Hematopoietic multipotent progenitor cell treated with erythropoietin and hydrocortisone succinate and interleukin-3 and kit ligand, for 15 days (in vitro differentiated cells): ENCODE data around the gene SLC26A11.
"Not testable (repeated sequence)": the region's sequence is repeated elsewhere in the genome, so short reads cannot be mapped to it uniquely, and the experiment has no call there.

Experiments used
- DNase-seq: peaks from one replicate; pipeline ENCODE4 v3.0.0-alpha.2; 2015; ENCODE audit warnings: low spot score

Gene SLC26A11

DNA sequence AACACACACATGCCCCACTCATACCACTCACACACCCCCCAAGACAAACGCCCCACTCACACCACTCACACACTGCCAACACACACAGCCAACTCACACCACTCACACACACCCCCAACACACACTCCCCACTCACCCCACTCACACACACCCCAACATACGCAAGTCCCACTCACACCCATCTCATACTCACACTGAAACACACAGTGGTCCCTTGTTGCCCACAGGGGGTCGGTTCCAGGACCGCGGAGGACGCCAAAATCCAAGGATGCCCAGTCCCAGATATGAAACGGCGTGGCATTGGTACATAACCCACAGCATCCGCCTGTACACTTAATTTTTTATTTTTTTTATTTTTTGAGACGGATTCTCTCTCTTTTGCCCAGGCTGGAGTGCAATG lies 61.3 kb downstream of the SLC26A11 start:
- no peak for DNase-seq

DNA sequence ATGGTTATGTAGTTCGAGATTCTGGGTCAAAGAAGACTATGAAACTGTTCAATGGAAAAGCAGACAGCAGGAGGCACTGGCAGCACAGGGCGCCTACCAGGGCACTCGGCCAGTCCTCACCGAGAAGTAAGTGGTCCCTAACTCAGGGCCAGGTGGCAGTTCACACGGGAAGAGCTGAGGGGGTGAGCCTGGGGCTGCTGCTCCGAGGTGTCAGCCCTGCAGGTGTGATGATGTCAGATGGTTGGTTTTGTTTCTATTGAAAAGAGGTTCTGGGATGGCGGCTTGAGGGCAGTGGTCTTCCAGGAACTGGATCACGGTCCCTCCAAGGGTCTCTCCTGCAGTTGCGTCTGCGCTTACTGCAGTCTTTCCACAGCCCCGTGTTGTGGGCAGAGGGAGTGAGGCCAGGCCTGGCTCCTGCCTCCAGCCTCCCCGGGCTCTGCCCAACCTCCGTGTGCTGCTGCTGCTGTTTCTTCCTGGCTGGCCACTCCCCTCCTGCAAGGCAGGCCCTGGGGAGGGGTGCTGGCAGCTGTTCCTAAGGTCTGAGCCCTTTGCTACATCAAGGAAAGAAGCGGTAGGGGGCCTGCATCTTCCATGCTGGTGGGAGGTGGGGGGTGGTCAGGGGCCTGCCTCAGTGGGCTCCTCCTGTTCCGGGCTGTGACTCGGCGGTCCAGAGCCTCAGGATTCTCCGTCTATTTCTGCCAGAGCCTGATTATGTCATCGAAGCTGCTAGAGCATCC lies 63.1 kb downstream of the SLC26A11 start:
- no peak for DNase-seq

- DNase-seq = no peak
Measured at GRCh38 chr17:80284631-80285030, 64.4 kb downstream of the SLC26A11 start.

GRCh38 chr17:80285237-80285920 lies 65.2 kb downstream of the SLC26A11 start:
- DNase-seq = no peak

- no peak for DNase-seq
Measured at GRCh38 chr17:80286638-80286960, 66.4 kb downstream of the SLC26A11 start.

DNA sequence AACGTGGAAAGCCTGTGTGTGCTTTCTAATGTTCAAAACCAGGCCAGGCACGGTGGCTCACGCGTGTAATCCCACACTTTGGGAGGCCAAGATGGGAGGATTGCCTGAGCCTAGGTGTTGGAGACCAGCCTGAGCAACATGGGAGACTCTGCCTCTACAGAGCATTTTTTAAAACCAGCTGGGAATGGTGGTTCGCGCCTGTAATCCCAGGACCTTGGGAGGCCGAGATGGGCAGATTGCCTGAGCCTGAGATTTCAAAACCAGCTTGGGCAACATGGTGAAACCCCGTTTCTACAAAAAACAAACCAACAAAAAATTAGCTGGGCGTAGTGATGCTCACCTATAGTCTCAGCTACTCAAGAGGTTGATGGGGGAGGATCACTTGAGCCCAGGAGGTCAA lies 66.8 kb downstream of the SLC26A11 start:
- no peak for DNase-seq

GRCh38 chr17:80287806-80288567 lies 67.8 kb downstream of the SLC26A11 start:
- DNase-seq = no peak

GRCh38 chr17:80289616-80290015 lies 69.4 kb downstream of the SLC26A11 start:
- DNase-seq = no peak

GRCh38 chr17:80290156-80290555 lies 69.9 kb downstream of the SLC26A11 start:
- DNase-seq = no peak

GRCh38 chr17:80291260-80291659 lies 71.0 kb downstream of the SLC26A11 start:
- DNase-seq = no peak

GRCh38 chr17:80291691-80292487 lies 71.7 kb downstream of the SLC26A11 start:
- no peak for DNase-seq

- no peak for DNase-seq
Measured at GRCh38 chr17:80292521-80292971, 72.3 kb downstream of the SLC26A11 start.

DNA sequence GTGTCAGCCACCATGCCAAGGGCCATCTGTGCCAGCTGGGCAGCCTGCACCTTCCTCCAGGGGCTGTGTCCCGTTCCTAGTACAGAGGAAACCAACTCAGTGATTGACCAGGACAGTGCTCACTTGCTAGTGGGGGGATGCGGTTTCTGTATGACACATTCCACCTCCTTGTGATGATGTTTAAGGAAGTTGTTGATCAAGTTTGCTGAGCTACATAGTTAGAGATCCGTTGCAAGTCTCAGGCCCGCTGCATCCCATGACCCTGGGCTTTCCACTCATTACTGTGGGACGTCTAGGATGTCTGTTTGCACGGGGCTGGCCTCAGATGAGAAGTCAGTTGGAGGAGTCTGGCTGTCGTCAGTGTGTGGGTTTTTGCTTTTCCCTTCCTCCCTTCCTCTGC lies 74.0 kb downstream of the SLC26A11 start:
- no peak for DNase-seq

DNA sequence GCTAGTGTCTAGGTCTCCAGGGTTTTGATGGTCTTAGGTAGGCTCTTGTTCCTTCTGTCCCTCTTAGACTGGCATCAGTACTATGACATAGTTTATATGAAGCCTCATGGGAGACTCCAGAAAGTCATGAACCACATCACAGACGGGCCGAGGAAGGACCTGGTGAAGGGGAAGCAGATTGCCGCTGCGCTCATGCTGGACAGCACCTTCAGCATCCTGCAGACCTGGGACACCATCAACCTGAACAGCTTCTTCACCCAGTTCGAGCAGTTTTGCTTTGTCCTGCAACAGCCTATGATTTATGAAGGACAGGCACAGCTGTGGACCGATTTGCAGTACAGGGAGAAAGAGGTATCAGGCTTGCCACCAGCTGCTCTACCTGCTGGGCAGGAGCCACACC lies 74.4 kb downstream of the SLC26A11 start:
- no peak for DNase-seq

- no peak for DNase-seq
Measured at GRCh38 chr17:80295146-80295545, 74.9 kb downstream of the SLC26A11 start.

- DNase-seq = no peak
Measured at GRCh38 chr17:80295559-80295958, 75.3 kb downstream of the SLC26A11 start.

- no peak for DNase-seq
Measured at GRCh38 chr17:80296221-80296620, 76.0 kb downstream of the SLC26A11 start.

DNA sequence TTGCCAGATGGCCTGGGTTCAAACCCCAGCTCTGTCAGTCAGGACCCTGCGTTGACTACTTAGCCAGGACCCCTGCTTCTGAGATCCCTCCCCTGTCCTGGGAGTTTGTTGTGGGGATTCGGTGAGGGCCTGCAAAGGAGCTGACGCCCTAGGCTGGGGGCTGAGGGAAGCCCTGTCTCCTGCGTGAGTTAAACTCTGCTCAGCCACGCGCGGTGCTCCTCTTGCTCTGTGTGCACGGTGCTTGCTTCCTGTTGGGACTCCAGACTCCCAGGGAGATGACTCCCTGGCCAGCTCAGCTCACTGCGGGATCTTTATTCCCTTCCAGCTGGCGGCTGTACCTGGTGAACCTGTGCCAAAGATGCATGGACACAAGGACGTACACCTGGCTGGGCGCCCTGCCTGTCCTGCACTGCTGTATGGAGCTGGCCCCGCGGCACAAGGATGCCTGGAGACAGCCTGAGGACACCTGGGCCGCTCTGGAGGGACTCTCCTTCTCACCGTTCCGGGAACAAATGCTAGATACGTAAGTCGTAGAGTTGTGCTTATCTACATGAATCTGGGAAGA lies 77.9 kb downstream of the SLC26A11 start:
- no peak for DNase-seq

DNA sequence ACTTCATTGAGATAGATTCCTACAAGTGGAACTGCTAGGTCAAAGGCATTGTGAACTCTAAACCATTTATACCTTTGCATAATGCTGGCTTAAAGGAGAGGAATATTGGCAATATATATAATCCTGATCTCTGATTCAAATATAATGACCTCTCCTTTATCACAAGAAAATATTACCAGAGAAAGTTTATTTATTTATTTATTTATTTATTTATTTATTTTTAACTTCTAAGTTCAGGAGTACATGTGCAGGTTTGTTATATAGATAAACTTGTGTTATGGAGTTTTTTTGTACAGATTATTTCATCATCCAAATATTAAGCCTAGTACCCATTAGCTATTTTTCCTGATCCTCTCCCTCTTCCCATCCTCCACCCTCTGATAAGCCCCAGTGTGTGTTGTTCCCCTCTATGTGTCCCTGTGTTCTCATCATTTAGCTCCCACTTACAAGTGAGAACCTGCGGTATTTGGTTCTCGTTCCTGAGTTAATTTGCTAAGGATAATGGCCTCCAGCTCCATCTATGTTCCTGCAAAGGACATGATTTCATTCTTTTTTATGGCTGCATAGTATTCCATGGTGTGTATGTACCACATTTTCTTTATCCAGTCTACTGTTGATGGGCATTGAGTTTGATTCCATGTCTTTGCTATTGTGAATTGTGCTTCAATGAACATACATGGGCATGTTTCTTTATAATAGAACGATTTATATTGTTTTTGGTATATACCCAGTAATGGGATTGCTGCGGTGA lies 79.3 kb downstream of the SLC26A11 start:
- not testable (repeated sequence) for DNase-seq

- not testable (repeated sequence) for DNase-seq
Measured at GRCh38 chr17:80300756-80301155, 80.5 kb downstream of the SLC26A11 start.
